Measurements from ENCODE around the gene GTF2IRD1.
A peak's percentile ranks its signal among the peaks of the same experiment; 100 is the strongest.

Gene GTF2IRD1

GRCh38 chr7:74464931-74465886, 11.5 kb downstream of the GTF2IRD1 start:
- TF ChIP-seq SPI1 (IDR thresholded peaks at IDR 0.05; ENCODE audit: low read depth, low read length) (no peak), POLR2A (IDR thresholded peaks at IDR 0.05; ENCODE audit: low read depth, low read length) (no peak), TAF1 (IDR thresholded peaks at IDR 0.05; ENCODE audit: low read depth, low read length) (no peak), POU2F2 (IDR thresholded peaks at IDR 0.05; ENCODE audit: low read depth, low read length) (no peak), POLR2AphosphoS5 (IDR thresholded peaks at IDR 0.05; ENCODE audit: low read depth, low read length) (no peak), PAX5 (IDR thresholded peaks at IDR 0.05; ENCODE audit: insufficient read depth, low read length, severe bottlenecking) (no peak)
- DNase-seq (ENCODE audit: insufficient read length, low spot score) (no peak), FAIRE-seq (no peak)

GRCh38 chr7:74466196-74466813, 12.6 kb downstream of the GTF2IRD1 start:
- DNase-seq (ENCODE audit: insufficient read length, low spot score): no peak

GRCh38 chr7:74467876-74468275, 14.2 kb downstream of the GTF2IRD1 start:
- FAIRE-seq: peak; percentile 23
- TF ChIP-seq POU2F2 (IDR thresholded peaks at IDR 0.05; ENCODE audit: low read depth, low read length): no peak
- no peak for TF ChIP-seq TAF1 (IDR thresholded peaks at IDR 0.05; ENCODE audit: low read depth, low read length)
- no peak for TF ChIP-seq PAX5 (IDR thresholded peaks at IDR 0.05; ENCODE audit: insufficient read depth, low read length, severe bottlenecking)
- TF ChIP-seq POLR2AphosphoS5 (IDR thresholded peaks at IDR 0.05; ENCODE audit: low read depth, low read length): no peak
- DNase-seq (ENCODE audit: insufficient read length, low spot score): no peak

More at GRCh38 chr7:74466196-74466813, 12.6 kb downstream of the GTF2IRD1 start:
- TF ChIP-seq POU2F2 (IDR thresholded peaks at IDR 0.05; ENCODE audit: low read depth, low read length): no peak
- TF ChIP-seq SPI1 (IDR thresholded peaks at IDR 0.05; ENCODE audit: low read depth, low read length): no peak
- no peak for TF ChIP-seq TAF1 (IDR thresholded peaks at IDR 0.05; ENCODE audit: low read depth, low read length)
- TF ChIP-seq PAX5 (IDR thresholded peaks at IDR 0.05; ENCODE audit: insufficient read depth, low read length, severe bottlenecking): no peak
- no peak for TF ChIP-seq POLR2A (IDR thresholded peaks at IDR 0.05; ENCODE audit: low read depth, low read length)
- no peak for TF ChIP-seq POLR2AphosphoS5 (IDR thresholded peaks at IDR 0.05; ENCODE audit: low read depth, low read length)
- peak; percentile 48 for FAIRE-seq

- DNase-seq (ENCODE audit: insufficient read length, low spot score) (no peak), FAIRE-seq (no peak)
- no peak for TF ChIP-seq POLR2AphosphoS5 (IDR thresholded peaks at IDR 0.05; ENCODE audit: low read depth, low read length)
- no peak for TF ChIP-seq TAF1 (IDR thresholded peaks at IDR 0.05; ENCODE audit: low read depth, low read length)
- no peak for TF ChIP-seq POLR2A (IDR thresholded peaks at IDR 0.05; ENCODE audit: low read depth, low read length)
- TF ChIP-seq SPI1 (IDR thresholded peaks at IDR 0.05; ENCODE audit: low read depth, low read length): no peak
- TF ChIP-seq POU2F2 (IDR thresholded peaks at IDR 0.05; ENCODE audit: low read depth, low read length): no peak
- TF ChIP-seq PAX5 (IDR thresholded peaks at IDR 0.05; ENCODE audit: insufficient read depth, low read length, severe bottlenecking): no peak
These were observed 16.8 kb downstream of the GTF2IRD1 start for GRCh38 chr7:74470504-74470903.

GRCh38 chr7:74473116-74473515, 19.4 kb downstream of the GTF2IRD1 start:
- FAIRE-seq (no peak), DNase-seq (ENCODE audit: insufficient read length, low spot score) (no peak)
- no peak for TF ChIP-seq POU2F2 (IDR thresholded peaks at IDR 0.05; ENCODE audit: low read depth, low read length)
- no peak for TF ChIP-seq POLR2A (IDR thresholded peaks at IDR 0.05; ENCODE audit: low read depth, low read length)

- FAIRE-seq: peak; percentile 13
- TF ChIP-seq POLR2AphosphoS5 (IDR thresholded peaks at IDR 0.05; ENCODE audit: low read depth, low read length): no peak
These were observed 20.7 kb downstream of the GTF2IRD1 start for GRCh38 chr7:74474271-74474865.

GRCh38 chr7:74475243-74475986, 21.7 kb downstream of the GTF2IRD1 start:
- FAIRE-seq (peak; percentile 67), DNase-seq (ENCODE audit: insufficient read length, low spot score) (no peak)
- TF ChIP-seq POLR2AphosphoS5 (IDR thresholded peaks at IDR 0.05; ENCODE audit: low read depth, low read length): no peak

More at GRCh38 chr7:74474271-74474865, 20.7 kb downstream of the GTF2IRD1 start:
- DNase-seq (ENCODE audit: insufficient read length, low spot score): no peak

GRCh38 chr7:74475987-74476350, 22.3 kb downstream of the GTF2IRD1 start:
- no peak for TF ChIP-seq POLR2AphosphoS5 (IDR thresholded peaks at IDR 0.05; ENCODE audit: low read depth, low read length)
- TF ChIP-seq TAF1 (IDR thresholded peaks at IDR 0.05; ENCODE audit: low read depth, low read length): no peak
- no peak for TF ChIP-seq SPI1 (IDR thresholded peaks at IDR 0.05; ENCODE audit: low read depth, low read length)
- no peak for TF ChIP-seq POLR2A (IDR thresholded peaks at IDR 0.05; ENCODE audit: low read depth, low read length)
- no peak for TF ChIP-seq POU2F2 (IDR thresholded peaks at IDR 0.05; ENCODE audit: low read depth, low read length)
- no peak for DNase-seq (ENCODE audit: insufficient read length, low spot score)
- FAIRE-seq: no peak

GRCh38 chr7:74476626-74477025, 22.9 kb downstream of the GTF2IRD1 start:
- TF ChIP-seq POLR2AphosphoS5 (IDR thresholded peaks at IDR 0.05; ENCODE audit: low read depth, low read length): no peak
- DNase-seq (ENCODE audit: insufficient read length, low spot score): no peak
- FAIRE-seq: no peak

- no peak for DNase-seq (ENCODE audit: insufficient read length, low spot score)
- TF ChIP-seq POLR2A (IDR thresholded peaks at IDR 0.05; ENCODE audit: low read depth, low read length) (no peak), POLR2AphosphoS5 (IDR thresholded peaks at IDR 0.05; ENCODE audit: low read depth, low read length) (no peak), POU2F2 (IDR thresholded peaks at IDR 0.05; ENCODE audit: low read depth, low read length) (no peak), SPI1 (IDR thresholded peaks at IDR 0.05; ENCODE audit: low read depth, low read length) (no peak)
- FAIRE-seq: no peak
These were observed 25.0 kb downstream of the GTF2IRD1 start for GRCh38 chr7:74478671-74479065.

Data from GM12891 (cell line).